H1 (cell line): ENCODE data around the gene SPRED1. TPM values are rescaled to one million over a fixed set of nuclear protein-coding genes. Genes with fewer than 3 reads are reported as not detected.

ENCODE experiments used
- EGR1 ChIP-seq: IDR thresholded peaks from 2 replicates; pipeline ENCODE4 v1.6.1; 2011; ENCODE audit warnings: low read depth, low read length, borderline replicate concordance
- JUN ChIP-seq: IDR thresholded peaks from 2 replicates; pipeline ENCODE4 v1.6.1; 2011; ENCODE audit warnings: low read depth, mild to moderate bottlenecking, improper control_type of control experiment, low read length
- NANOG ChIP-seq: IDR thresholded peaks from 2 replicates; pipeline ENCODE4 v1.6.1; 2011; ENCODE audit warnings: low read length, low read depth, mild to moderate bottlenecking, inconsistent platforms; ENCODE audit not compliant: insufficient read depth, poor library complexity, severe bottlenecking
- RFX5 ChIP-seq: IDR thresholded peaks from 2 replicates; pipeline ENCODE4 v1.6.1; 2011; ENCODE audit warnings: low read depth, low read length, improper control_type of control experiment, borderline replicate concordance
- SIRT6 ChIP-seq: IDR thresholded peaks from one replicate; pipeline ENCODE4 v1.7.1; 2012; ENCODE audit warnings: low read length, inconsistent platforms
- polyA plus RNA-seq, 7 experiments: library from polyadenylated mRNA; depleted of rRNA in 3 of 7; stranded (reverse) in 5 of 7; unstranded in 2 of 7; fragments of >200 nt in 5 of 7; fragments of 200-250 nt in 2 of 7; gene quantifications; 1 replicate in 5 of 7; 2 replicates in 1 of 7; 4 replicates in 1 of 7; pipeline versions ENCODE4 v1.2.1 to v1.2.3, GENCODE V29; 2011 to 2013; ENCODE audit warnings: missing spikeins in 2 of 7, mixed read lengths in 2 of 7
- total RNA-seq: library from RNA; stranded (reverse); fragmentation: NEBNext Ultra II Directional; extraction: Animal tissue kit (Norgen Biotek cat#: 25700); gene quantifications from 2 replicates; pipeline ENCODE4 v1.2.1, GENCODE V29; 2021
- TF ChIP-seq, protein P1 (sequence below), 3 experiments: IDR thresholded peaks; 1 replicate in 2 of 3; 2 replicates in 1 of 3; pipeline versions ENCODE4 v1.5.1 to v1.6.1; 2011; ENCODE audit warnings: low read length in 3 of 3, mild to moderate bottlenecking in 3 of 3, inconsistent platforms in 2 of 3, low read depth in 1 of 3, moderate library complexity in 1 of 3; ENCODE audit not compliant: insufficient read depth in 1 of 3; ENCODE audit errors: control extremely low read depth in 1 of 3
- TF ChIP-seq, protein P2 (sequence below): fragments of 300-600 bp; sonication (generic); IDR thresholded peaks from 2 replicates; pipeline ENCODE4 v1.7.1; 2012; ENCODE audit warnings: low read length, moderate library complexity, mild to moderate bottlenecking, inconsistent platforms; ENCODE audit not compliant: insufficient replicate concordance

The SPRED1 gene
- total and polyA plus RNA-seq, 2 of the 8 experiments (the other 6 are each of a cell fraction or from before 2014, with no cell fraction given) = 5.5 to 30.3 TPM

DNA sequence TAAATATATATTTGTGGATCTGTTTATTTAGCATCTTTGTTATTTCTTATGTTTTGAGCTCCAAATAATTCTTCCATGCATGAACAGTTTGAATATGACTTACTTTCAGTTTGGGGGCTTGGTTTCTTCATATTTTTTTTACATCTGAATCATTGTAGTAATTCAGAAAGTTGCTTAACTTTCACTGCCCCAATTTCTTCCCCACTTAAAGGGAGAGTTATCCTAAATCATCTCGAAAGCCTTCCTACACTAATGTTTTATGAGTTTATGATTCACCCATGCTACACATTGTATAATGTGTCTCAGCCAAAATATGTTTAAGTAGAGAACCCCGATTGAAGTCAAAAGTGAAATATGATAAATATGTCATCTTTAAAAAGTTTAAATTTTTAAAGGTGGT, 47.8 kb downstream of the SPRED1 start (continued):
- TF ChIP-seq, protein P1, sequence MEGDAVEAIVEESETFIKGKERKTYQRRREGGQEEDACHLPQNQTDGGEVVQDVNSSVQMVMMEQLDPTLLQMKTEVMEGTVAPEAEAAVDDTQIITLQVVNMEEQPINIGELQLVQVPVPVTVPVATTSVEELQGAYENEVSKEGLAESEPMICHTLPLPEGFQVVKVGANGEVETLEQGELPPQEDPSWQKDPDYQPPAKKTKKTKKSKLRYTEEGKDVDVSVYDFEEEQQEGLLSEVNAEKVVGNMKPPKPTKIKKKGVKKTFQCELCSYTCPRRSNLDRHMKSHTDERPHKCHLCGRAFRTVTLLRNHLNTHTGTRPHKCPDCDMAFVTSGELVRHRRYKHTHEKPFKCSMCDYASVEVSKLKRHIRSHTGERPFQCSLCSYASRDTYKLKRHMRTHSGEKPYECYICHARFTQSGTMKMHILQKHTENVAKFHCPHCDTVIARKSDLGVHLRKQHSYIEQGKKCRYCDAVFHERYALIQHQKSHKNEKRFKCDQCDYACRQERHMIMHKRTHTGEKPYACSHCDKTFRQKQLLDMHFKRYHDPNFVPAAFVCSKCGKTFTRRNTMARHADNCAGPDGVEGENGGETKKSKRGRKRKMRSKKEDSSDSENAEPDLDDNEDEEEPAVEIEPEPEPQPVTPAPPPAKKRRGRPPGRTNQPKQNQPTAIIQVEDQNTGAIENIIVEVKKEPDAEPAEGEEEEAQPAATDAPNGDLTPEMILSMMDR (IDR thresholded peaks at IDR 0.05; ENCODE audit: control extremely low read depth in 1 of 3, insufficient read depth in 1 of 3, low read depth in 1 of 3, low read length in 3 of 3) = no peak
- no peak for TF ChIP-seq NANOG
- no peak for TF ChIP-seq EGR1
- no peak for TF ChIP-seq RFX5
- TF ChIP-seq, protein P2, sequence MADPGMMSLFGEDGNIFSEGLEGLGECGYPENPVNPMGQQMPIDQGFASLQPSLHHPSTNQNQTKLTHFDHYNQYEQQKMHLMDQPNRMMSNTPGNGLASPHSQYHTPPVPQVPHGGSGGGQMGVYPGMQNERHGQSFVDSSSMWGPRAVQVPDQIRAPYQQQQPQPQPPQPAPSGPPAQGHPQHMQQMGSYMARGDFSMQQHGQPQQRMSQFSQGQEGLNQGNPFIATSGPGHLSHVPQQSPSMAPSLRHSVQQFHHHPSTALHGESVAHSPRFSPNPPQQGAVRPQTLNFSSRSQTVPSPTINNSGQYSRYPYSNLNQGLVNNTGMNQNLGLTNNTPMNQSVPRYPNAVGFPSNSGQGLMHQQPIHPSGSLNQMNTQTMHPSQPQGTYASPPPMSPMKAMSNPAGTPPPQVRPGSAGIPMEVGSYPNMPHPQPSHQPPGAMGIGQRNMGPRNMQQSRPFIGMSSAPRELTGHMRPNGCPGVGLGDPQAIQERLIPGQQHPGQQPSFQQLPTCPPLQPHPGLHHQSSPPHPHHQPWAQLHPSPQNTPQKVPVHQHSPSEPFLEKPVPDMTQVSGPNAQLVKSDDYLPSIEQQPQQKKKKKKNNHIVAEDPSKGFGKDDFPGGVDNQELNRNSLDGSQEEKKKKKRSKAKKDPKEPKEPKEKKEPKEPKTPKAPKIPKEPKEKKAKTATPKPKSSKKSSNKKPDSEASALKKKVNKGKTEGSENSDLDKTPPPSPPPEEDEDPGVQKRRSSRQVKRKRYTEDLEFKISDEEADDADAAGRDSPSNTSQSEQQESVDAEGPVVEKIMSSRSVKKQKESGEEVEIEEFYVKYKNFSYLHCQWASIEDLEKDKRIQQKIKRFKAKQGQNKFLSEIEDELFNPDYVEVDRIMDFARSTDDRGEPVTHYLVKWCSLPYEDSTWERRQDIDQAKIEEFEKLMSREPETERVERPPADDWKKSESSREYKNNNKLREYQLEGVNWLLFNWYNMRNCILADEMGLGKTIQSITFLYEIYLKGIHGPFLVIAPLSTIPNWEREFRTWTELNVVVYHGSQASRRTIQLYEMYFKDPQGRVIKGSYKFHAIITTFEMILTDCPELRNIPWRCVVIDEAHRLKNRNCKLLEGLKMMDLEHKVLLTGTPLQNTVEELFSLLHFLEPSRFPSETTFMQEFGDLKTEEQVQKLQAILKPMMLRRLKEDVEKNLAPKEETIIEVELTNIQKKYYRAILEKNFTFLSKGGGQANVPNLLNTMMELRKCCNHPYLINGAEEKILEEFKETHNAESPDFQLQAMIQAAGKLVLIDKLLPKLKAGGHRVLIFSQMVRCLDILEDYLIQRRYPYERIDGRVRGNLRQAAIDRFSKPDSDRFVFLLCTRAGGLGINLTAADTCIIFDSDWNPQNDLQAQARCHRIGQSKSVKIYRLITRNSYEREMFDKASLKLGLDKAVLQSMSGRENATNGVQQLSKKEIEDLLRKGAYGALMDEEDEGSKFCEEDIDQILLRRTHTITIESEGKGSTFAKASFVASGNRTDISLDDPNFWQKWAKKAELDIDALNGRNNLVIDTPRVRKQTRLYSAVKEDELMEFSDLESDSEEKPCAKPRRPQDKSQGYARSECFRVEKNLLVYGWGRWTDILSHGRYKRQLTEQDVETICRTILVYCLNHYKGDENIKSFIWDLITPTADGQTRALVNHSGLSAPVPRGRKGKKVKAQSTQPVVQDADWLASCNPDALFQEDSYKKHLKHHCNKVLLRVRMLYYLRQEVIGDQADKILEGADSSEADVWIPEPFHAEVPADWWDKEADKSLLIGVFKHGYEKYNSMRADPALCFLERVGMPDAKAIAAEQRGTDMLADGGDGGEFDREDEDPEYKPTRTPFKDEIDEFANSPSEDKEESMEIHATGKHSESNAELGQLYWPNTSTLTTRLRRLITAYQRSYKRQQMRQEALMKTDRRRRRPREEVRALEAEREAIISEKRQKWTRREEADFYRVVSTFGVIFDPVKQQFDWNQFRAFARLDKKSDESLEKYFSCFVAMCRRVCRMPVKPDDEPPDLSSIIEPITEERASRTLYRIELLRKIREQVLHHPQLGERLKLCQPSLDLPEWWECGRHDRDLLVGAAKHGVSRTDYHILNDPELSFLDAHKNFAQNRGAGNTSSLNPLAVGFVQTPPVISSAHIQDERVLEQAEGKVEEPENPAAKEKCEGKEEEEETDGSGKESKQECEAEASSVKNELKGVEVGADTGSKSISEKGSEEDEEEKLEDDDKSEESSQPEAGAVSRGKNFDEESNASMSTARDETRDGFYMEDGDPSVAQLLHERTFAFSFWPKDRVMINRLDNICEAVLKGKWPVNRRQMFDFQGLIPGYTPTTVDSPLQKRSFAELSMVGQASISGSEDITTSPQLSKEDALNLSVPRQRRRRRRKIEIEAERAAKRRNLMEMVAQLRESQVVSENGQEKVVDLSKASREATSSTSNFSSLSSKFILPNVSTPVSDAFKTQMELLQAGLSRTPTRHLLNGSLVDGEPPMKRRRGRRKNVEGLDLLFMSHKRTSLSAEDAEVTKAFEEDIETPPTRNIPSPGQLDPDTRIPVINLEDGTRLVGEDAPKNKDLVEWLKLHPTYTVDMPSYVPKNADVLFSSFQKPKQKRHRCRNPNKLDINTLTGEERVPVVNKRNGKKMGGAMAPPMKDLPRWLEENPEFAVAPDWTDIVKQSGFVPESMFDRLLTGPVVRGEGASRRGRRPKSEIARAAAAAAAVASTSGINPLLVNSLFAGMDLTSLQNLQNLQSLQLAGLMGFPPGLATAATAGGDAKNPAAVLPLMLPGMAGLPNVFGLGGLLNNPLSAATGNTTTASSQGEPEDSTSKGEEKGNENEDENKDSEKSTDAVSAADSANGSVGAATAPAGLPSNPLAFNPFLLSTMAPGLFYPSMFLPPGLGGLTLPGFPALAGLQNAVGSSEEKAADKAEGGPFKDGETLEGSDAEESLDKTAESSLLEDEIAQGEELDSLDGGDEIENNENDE = no peak
- TF ChIP-seq SIRT6 = no peak
- TF ChIP-seq JUN = no peak
